Measurements from ENCODE around the gene ATG4B.

The ATG4B gene

GRCh38 chr2:241613017-241613780 is 24.3 kb upstream of the ATG4B start:
- no peak for DNase-seq

- no peak for DNase-seq
Observed at GRCh38 chr2:241615041-241615440, 22.5 kb upstream of the ATG4B start.

DNA sequence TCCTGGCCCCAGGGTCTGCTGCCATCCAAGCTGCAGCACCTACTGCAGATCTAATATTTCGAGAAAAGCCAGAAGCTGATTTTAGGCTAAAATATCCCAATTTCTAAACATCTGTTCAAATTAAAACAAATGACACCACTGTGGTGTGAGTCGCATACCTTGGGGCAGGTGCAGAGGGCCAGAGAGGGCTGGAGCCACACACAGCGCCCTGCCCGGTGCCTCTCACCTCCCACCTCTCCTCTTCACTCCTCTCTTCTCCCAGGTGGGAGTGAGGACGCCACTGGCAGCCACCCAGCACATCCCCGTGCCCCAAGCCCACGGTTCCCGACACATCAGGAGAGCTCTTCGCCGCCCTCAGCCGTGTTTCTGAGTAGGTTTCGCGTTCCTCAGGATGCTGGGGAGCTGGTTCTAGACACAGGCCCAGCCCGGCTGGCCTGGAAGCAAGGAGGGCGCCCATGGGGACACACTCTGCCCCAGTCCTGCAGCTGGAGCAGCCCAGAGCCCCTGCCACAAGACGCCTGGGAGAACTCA is 21.9 kb upstream of the ATG4B start:
- no peak for DNase-seq

DNA sequence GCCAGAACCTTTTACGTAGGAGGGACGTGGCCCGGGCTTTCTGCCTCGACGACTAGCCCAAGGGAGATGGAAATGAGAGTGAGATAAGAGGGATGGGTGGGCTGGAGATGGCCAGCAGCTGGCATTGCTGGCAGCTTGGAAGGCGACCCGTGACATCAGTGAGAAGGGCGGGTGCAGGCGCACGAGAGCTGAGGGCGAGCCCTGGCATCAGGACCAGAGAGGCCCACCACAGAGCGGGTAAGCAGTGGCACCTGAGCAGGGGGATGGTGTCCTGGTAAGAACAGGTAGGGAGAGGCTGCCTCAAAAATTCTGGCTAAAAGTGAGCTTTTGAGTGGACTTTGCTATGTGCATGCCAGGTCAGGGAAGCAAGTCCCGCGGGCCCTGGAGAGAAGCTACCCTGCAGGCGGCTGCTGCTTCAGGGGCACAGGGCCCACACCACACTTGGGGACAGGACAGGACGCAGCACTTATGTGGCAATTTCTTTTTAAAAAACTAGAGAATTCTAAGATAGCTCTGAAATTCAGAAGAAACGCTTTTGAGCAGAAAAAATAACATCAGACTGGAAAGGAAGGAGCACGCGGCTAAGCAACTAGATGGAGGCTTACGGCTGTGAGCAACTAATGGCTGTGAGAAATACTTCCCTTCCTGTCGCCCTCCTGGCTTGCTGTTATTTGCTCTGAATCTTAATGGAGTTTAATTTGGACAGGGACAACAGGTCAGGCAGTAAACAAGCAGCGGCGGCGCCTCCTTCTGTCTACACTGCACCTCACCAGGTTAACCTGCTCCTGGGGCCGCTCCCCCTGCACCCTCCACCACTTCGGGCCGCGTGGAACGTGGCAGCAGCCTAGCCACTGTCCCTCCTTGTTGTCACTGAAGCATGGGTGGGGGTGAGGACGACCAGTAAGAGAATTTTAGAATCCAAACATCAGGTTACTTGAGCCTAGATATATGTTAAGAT is 21.0 kb upstream of the ATG4B start:
- DNase-seq: no peak

DNA sequence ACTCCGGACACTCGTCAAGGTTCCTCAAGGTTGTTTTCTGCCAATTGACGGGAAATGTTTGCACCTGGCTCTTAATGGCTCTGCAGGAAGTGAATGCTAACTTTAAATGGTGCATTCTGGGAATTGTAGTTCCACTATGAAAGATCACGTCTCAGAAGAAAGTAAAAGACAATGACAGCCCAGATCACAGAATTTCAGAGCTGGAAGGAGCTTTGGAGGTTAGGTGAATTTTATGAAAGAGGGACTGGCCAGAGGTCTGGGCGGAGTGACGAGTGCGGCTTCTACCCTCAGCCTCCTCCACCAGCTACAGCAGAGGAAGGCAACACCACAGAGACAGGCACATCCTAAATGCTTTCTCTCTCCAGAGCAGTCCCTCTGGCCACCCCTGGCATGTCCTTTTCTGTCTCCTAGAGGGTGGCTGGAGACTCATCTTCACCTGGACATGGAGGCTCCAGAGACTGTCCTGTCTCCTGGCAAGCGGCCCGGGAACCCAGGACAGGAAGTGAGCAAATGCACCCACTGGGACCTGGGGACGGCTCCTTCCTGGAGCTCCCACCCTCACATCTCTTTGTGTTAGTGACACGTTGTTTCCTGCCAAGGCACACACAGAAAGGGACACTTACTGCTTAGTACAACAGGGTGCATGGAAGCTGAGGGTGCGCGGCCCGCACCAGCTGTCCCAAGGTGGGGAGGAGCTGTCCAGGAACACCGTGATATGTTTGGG is 19.9 kb upstream of the ATG4B start:
- DNase-seq: no peak

GRCh38 chr2:241618296-241618805 is 19.1 kb upstream of the ATG4B start:
- DNase-seq: no peak

- DNase-seq: no peak
Observed at GRCh38 chr2:241618829-241619228, 18.7 kb upstream of the ATG4B start.

DNA sequence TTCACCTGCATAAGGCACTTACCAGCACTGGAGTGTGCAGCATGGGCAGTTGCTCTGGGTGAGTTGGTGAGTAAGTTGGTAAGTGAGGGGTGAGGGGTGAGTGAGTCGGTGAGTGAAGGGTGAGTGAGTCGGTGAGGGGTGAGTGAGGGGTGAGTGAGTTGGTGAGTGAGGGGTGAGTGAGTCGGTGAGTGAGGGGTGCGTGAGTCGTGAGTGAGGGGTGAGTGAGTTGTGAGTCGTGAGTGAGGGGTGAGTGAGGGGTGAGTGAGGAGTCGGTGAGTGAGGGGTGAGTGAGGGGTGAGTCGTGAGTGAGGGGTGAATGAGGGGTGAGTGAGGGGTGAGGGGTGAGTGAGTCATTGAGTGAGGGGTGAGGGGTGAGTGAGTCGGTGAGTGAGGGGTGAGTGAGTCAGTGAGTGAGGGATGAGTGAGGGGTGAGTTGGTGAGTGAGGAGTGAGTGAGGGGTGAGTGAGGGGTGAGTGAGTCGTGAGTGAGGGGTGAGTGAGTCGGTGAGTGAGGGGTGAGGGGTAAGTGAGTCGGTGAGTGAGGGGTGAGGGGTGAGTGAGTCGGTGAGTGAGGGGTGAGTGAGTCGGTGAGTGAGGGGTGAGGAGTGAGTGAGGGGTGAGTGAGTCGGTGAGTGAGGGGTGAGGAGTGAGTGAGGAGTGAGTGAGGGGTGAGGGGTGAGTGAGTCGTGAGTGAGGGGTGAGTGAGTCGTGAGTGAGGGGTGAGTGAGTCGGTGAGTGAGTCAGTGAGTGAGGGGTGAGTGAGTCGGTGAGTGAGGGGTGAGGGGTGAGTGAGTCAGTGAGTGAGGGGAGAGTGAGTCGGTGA is 17.7 kb upstream of the ATG4B start:
- no peak for DNase-seq

GRCh38 chr2:241620419-241620769 is 17.1 kb upstream of the ATG4B start:
- DNase-seq: no peak

DNA sequence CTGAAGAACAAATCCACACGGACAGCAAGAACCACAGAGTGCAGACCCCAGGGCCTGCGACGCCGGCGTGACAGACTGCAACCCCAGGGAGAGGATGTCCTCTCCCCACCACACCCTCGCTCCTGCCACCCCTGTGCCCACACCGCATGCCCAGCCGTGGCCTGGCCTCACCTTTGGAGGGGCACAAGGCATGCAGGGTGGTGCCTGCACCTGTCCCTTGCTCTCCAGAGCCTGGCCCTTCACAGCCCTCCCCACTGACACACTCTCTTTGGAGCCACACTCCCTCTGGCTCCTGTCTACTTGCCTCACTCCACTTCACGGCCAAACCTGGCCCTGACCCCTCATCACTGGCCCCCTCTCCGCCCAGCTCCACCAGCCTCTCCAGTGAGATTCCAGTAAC is 9.8 kb upstream of the ATG4B start:
- DNase-seq: no peak

- DNase-seq: no peak
Observed at GRCh38 chr2:241629762-241630435, 7.6 kb upstream of the ATG4B start.

DNA sequence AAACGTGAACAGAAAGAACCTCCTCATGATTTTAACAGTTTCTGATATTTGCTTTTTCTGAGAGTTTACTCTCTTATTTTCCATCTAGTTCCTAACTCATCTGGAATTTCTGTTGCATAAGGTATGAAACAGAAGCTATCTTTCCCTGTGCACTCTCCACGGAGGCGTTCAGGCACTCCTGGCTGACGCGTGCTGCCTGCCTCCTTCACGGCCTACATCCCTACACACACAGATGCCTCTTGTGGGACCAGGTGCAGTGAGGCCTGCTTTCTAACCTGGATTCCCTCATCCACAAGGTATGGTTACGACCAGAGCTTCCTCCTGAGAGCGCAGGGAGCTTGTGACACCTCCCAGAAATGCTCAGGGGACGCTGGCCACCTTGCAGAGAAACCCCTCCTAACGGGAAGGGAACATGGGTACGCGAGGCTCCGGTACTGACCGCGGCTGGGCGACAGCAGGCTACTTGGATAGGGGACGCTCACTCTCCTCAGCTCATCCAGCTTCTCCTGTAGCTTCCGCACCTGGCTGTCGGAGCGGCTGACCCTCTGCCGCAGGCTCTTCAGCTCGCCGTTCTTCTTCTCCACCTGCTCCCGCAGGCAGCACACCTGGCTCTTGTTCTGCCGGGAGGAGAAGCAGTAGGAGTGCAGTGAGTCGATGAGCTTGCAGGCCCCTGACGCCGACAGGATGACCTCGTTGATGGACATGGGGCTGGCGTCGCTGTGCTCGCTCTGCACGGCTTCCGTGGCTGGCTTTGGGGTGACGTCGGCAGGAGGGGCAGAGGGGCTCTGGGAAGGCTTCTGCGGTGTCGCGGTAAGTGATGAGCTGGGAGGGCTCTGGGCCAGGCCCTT is 4.8 kb upstream of the ATG4B start:
- DNase-seq: no peak

DNA sequence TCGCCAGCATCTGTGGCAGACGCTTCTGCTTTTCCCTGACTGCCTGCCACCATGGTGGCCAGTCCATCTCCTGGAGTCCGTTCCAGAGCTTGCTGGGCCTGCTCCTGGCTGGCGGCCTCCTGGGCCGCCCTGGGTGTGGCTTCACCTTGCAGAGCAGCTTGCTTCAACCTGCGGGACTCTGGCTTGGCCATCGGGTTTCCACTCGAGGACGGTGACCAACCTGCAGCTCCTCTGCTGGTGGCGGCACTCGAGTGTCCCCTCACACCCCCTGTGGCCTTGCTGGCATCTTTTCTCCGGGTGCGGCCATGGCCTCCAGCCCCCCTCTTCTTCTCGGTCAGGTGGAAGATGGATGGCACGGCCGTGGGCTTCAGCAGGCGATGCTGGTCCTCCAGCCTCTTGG is 3.9 kb upstream of the ATG4B start:
- DNase-seq: no peak

GRCh38 chr2:241635756-241636155 is 1.7 kb upstream of the ATG4B start:
- DNase-seq: no peak

DNA sequence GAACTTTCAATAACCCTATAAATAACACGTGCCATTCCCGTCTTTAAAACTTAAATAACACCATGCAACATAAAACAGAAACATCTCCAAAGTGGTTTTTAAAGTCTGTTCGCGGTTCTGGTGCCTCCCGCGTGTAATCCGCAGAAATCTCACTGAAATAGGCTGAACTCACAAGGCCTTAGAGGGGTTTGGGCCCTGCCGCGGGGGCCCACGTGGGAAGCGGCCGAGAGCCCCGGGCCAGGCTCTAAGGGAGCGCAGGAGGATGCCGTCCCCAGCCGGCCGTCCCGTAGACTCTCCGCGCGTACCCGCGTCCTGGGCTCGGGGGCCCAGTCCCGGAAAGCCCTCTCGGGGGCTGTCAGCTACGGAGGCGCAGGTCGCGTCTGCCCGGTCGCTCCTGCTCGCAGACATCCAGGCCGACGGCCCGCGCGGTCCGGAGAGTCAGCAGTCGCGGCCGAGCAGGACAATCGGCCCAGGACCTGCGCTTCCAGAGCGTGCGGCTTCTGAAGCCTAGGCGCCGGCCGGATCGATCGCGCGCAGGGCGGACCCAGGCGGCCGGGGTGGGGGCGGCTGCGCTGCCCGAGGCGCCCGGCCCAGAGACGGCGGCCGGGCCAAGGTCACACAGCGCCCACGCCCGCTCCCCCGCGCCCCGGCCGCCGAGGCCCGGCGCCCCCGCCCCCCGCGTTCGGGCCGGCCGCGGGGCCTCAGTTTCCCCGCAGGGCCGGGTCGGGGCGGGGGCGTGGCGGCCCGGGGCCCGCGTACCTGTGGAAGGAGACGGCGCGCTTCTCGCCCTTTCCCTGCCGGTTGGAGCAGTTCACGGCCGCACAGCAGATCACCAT is 1.1 kb upstream of the ATG4B start:
- no peak for DNase-seq

DNA sequence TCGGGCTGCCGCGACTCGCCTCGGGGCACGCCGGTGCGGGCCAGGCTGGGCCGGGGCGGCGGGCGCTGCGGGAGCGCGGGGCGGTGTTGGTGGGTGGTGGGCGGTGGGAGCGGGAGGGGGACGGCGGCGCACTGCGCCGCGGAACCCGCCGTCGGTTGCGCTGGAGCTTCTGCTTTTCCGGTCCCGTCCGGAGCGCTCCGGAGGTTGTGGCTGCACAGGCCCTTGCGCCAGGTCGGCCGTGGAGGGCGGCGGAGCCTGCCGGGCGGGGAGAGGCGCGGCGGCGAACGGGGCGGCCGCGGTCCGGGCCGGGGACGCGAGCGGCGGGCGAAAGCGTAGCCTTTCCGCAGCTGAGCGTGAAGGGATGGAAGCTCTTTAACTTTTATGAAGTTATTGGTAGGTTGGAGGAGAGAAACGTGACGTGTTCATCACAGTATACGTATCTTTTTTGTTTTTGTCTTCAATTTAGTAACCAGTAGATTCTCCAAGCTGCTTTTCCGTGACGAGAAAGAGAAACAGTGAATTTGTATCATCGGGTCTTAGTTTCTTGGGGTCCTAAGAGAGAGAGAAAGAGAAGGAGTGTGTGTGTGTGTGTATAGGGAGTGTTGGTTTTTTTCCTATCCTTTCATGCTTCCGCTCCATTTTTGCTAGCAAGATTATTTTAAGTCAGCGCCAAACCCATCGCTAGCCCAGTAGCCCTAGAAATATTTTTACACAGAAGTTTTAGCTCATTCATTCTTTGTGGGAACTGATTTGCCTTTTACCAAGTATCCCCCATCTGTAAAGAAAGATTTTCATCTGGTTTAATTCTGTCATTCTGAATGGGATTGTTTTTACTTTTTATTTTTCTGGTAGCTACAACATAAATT is 535 bp downstream of the ATG4B start:
- no peak for DNase-seq

DNA sequence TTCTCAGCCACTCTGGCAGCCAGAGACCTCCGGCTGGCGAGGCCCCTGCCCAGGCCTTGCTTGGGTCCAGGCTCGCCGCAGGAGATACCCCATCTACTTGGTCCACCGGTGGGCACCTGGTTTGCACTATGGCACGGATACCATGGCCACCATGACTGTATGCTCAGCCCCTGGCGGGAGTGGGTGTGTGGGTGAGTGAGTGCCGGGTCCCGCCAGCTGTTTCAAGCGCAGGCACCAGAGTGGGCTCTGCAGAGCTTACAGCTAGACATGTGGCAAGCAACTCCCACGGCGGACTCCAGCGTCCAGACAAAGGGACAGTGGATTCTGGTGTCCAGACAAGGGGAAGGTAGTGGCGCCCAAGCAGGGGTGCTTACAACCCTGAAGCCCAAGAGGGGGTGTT is 1.4 kb downstream of the ATG4B start:
- no peak for DNase-seq

DNA sequence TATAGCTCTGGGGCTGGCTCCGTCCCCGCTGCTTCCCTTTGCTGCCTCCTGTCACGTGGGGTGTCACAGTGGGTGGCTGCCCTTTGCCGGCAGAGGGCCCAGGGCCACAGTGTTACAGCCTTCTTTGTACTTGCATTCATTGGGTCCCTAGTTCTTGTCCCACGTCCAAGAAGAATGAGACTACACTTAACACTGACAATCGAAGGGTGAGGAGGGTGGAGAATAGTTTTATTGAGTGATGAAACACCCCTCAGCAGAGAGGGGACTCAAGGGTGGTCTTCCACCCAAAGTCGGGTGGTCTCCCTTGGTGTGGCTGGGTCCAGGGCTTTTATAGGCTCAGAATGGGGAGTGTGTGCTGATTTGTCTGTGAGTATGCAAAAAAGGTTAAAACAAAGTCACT is 1.9 kb downstream of the ATG4B start:
- no peak for DNase-seq
